IMR-90 (cell line): ENCODE results near the gene AGAP1. TPM values are rescaled to one million over a fixed set of nuclear protein-coding genes. Genes with fewer than 3 reads are reported as not detected.

Source experiments
- ATAC-seq: fragments of 200-7000 bp; cut with Tn5 transposase; 2 replicates; pipeline ENCODE4 v1.9.1; 2020; ENCODE audit warnings: low read depth, mild to moderate bottlenecking, moderate library complexity
- BruUV-seq: library from RNA; stranded (reverse); fragments of 400-500 nt; replicated peaks from 2 replicates; lab custom pipeline; 2021; lab: Mats Ljungman, UMichigan
- CTCF ChIA-PET: fragments of 300-600 bp; formaldehyde crosslinking; extraction: SDS; loops from one replicate; lab custom pipeline; 2021; ENCODE audit warnings: antibody characterized with exemption; lab: Yijun Ruan, JAX
- POLR2A ChIA-PET: fragments of 300-600 bp; sonication (Branson Sonifier 250); formaldehyde crosslinking; loops from one replicate; lab custom pipeline; 2022; ENCODE audit warnings: antibody characterized with exemption; ENCODE audit not compliant: unreplicated experiment; lab: Charles Lee
- DNase-seq: peaks from one replicate; pipeline ENCODE4 v3.0.0; 2013
- H2AFZ ChIP-seq: replicated peaks from 2 replicates; pipeline ENCODE3; 2013; ENCODE audit warnings: low read length, mild to moderate bottlenecking; ENCODE audit not compliant: poor library complexity
- H2AK5ac ChIP-seq: 2 replicates; pipeline ENCODE4 v1.6.1; 2013; ENCODE audit warnings: low read depth, low read length, inconsistent platforms
- H2AK9ac ChIP-seq: replicated peaks from 2 replicates; pipeline ENCODE3; 2013; ENCODE audit warnings: mild to moderate bottlenecking, low read depth, low read length, moderate library complexity; ENCODE audit not compliant: poor library complexity
- H2BK120ac ChIP-seq: 2 replicates; pipeline ENCODE4 v1.6.1; 2013; ENCODE audit warnings: low read depth, low read length, inconsistent platforms
- H2BK15ac ChIP-seq: 3 replicates; pipeline ENCODE4 v1.6.1; 2013; ENCODE audit warnings: low read depth, low read length, inconsistent platforms
- H2BK20ac ChIP-seq: 2 replicates; pipeline ENCODE4 v1.6.1; 2013; ENCODE audit warnings: low read depth, mild to moderate bottlenecking, inconsistent platforms, low read length, moderate library complexity
- H2BK5ac ChIP-seq: 2 replicates; pipeline ENCODE4 v1.6.1; 2013; ENCODE audit warnings: mild to moderate bottlenecking, low read depth, low read length, inconsistent platforms; ENCODE audit not compliant: poor library complexity, severe bottlenecking
- H3K14ac ChIP-seq: replicated peaks from 2 replicates; pipeline ENCODE4 v1.6.1; 2013; ENCODE audit warnings: low read depth, low read length, inconsistent platforms
- H3K18ac ChIP-seq: 2 replicates; pipeline ENCODE4 v1.6.1; 2013; ENCODE audit warnings: low read depth, low read length, control low read depth
- H3K23ac ChIP-seq: 2 replicates; pipeline ENCODE4 v1.6.1; 2013; ENCODE audit warnings: low read depth, low read length, inconsistent platforms
- H3K27ac ChIP-seq: 2 replicates; pipeline ENCODE4 v1.5.1; 2013; ENCODE audit warnings: mild to moderate bottlenecking, control low read depth, low read length; ENCODE audit not compliant: insufficient read depth
- H3K27me3 ChIP-seq: 2 replicates; pipeline ENCODE4 v1.6.1; 2013; ENCODE audit warnings: low read length; ENCODE audit not compliant: control insufficient read depth, insufficient read depth
- H3K36me3 ChIP-seq: 2 replicates; pipeline ENCODE4 v1.6.1; 2013; ENCODE audit warnings: low read length, mixed read lengths; ENCODE audit not compliant: control insufficient read depth, insufficient read depth
- H3K4ac ChIP-seq: 2 replicates; pipeline ENCODE4 v1.6.1; 2013; ENCODE audit warnings: low read depth, low read length, inconsistent platforms
- H3K4me1 ChIP-seq: 2 replicates; pipeline ENCODE4 v1.6.1; 2013; ENCODE audit warnings: low read length, mixed read lengths; ENCODE audit not compliant: control insufficient read depth, insufficient read depth
- H3K4me2 ChIP-seq: 2 replicates; pipeline ENCODE4 v1.6.1; 2013; ENCODE audit warnings: low read depth, mild to moderate bottlenecking, control low read depth, low read length, moderate library complexity
- H3K4me3 ChIP-seq: 2 replicates; pipeline ENCODE4 v1.5.1; 2013; ENCODE audit warnings: low read depth, mild to moderate bottlenecking, control low read depth, low read length, moderate library complexity; ENCODE audit not compliant: insufficient read depth
- H3K56ac ChIP-seq: 2 replicates; pipeline ENCODE4 v1.6.1; 2013; ENCODE audit warnings: low read length, inconsistent platforms; ENCODE audit not compliant: insufficient read depth; ENCODE audit errors: extremely low read depth
- H3K79me1 ChIP-seq, 2 experiments: 2 replicates each; pipeline ENCODE4 v1.6.1; 2013; ENCODE audit warnings: low read length in 2 of 2, inconsistent platforms in 1 of 2, low read depth in 1 of 2
- H3K9ac ChIP-seq: 2 replicates; pipeline ENCODE4 v1.6.1; 2013; ENCODE audit warnings: low read depth, low read length, control low read depth
- H3K9me1 ChIP-seq: 2 replicates; pipeline ENCODE4 v1.6.1; 2013; ENCODE audit warnings: low read length, inconsistent platforms; ENCODE audit not compliant: insufficient read depth
- H3K9me3 ChIP-seq: 2 replicates; pipeline ENCODE4 v1.6.1; 2013; ENCODE audit warnings: low read length; ENCODE audit not compliant: control insufficient read depth, insufficient read depth
- H4K20me1 ChIP-seq: 2 replicates; pipeline ENCODE4 v1.6.1; 2013; ENCODE audit warnings: low read length, inconsistent platforms; ENCODE audit not compliant: insufficient read depth
- H4K5ac ChIP-seq: 2 replicates; pipeline ENCODE4 v1.6.1; 2013; ENCODE audit warnings: mild to moderate bottlenecking, low read depth, low read length, control low read depth
- H4K8ac ChIP-seq, 2 experiments: 2 replicates each; pipeline ENCODE4 v1.6.1; 2013; ENCODE audit warnings: low read depth in 2 of 2, low read length in 2 of 2, control low read depth in 1 of 2, inconsistent platforms in 1 of 2
- H4K91ac ChIP-seq: 2 replicates; pipeline ENCODE4 v1.6.1; 2013; ENCODE audit warnings: low read depth, low read length, inconsistent platforms; ENCODE audit not compliant: insufficient read depth
- CEBPB ChIP-seq: IDR thresholded peaks from 2 replicates; pipeline ENCODE4 v1.6.1; 2012; ENCODE audit warnings: low read depth, low read length, improper control_type of control experiment
- CTCF ChIP-seq: conservative IDR thresholded peaks from 2 replicates; pipeline ENCODE4 v1.5.1; 2012; ENCODE audit warnings: mild to moderate bottlenecking, low read depth, low read length, improper control_type of control experiment
- ELK1 ChIP-seq: fragments of 150-350 bp; IDR thresholded peaks from 2 replicates; pipeline ENCODE4 v1.6.1; 2016; ENCODE audit warnings: low read depth, mild to moderate bottlenecking, low read length, moderate library complexity, borderline replicate concordance
- FOS ChIP-seq: fragments of 150-350 bp; IDR thresholded peaks from 2 replicates; pipeline ENCODE4 v1.6.1; 2016; ENCODE audit warnings: low read depth, low read length
- MAZ ChIP-seq: IDR thresholded peaks from 2 replicates; pipeline ENCODE4 v1.6.1; 2012; ENCODE audit warnings: low read depth, mild to moderate bottlenecking, low read length, improper control_type of control experiment, moderate library complexity, borderline replicate concordance
- NFE2L2 ChIP-seq: fragments of 150-350 bp; IDR thresholded peaks from 2 replicates; pipeline ENCODE4 v1.6.1; 2016; ENCODE audit warnings: low read depth, mild to moderate bottlenecking, low read length
- POLR2A ChIP-seq: IDR thresholded peaks from 2 replicates; pipeline ENCODE4 v1.6.1; 2012; ENCODE audit warnings: mild to moderate bottlenecking, low read depth, low read length
- RFX5 ChIP-seq: IDR thresholded peaks from 2 replicates; pipeline ENCODE4 v1.8.0; 2012; ENCODE audit warnings: low read depth, mild to moderate bottlenecking, low read length, moderate library complexity
- SMC3 ChIP-seq: fragments of 150-350 bp; IDR thresholded peaks from 2 replicates; pipeline ENCODE4 v1.6.1; 2016; ENCODE audit warnings: low read depth, mild to moderate bottlenecking, antibody characterized with exemption, low read length, moderate library complexity
- USF2 ChIP-seq: fragments of 150-350 bp; IDR thresholded peaks from 2 replicates; pipeline ENCODE4 v1.6.1; 2017; ENCODE audit warnings: mild to moderate bottlenecking, antibody characterized with exemption, low read length, low read depth
- WGBS, 2 experiments: methylation state at CpG; one replicate each; pipeline versions ENCODE4 v1.1.5 to v1.1.7; 2013; ENCODE audit warnings: missing lambda C conversion rate in 2 of 2; ENCODE audit not compliant: insufficient read length in 1 of 2; ENCODE audit errors: extremely low coverage in 2 of 2; 5-methylcytosine and 5-hydroxymethylcytosine counted together
- dilution Hi-C: fragments of 300-500 bp; cut with HindIII; formaldehyde crosslinking; loops from one replicate; pipeline ENCODE4 v1.14.3; 2018; ENCODE audit warnings: low sequenced_read_pairs; ENCODE audit not compliant: unreplicated experiment
- in situ Hi-C: fragments of 300-500 bp; cut with MboI; formaldehyde crosslinking; loops from 3 replicates; pipeline ENCODE4 v1.14.3; 2019; ENCODE audit warnings: low sequenced_read_pairs, inconsistent platforms, mixed read lengths
- intact Hi-C: fragments of 100-400 bp; cut with micrococcal nuclease; formaldehyde crosslinking; loops from 2 replicates; pipeline ENCODE4 v1.10.0; 2022
- polyA plus RNA-seq, 3 experiments: library from polyadenylated mRNA; depleted of rRNA; stranded (reverse); fragments of >200 nt; gene quantifications; 2 replicates each; pipeline ENCODE4 v1.2.3, GENCODE V29; 2012; ENCODE audit warnings: low replicate concordance in 1 of 3
- total RNA-seq: library from RNA; depleted of rRNA; stranded (reverse); fragments of >200 nt; gene quantifications from 2 replicates; pipeline ENCODE4 v1.2.3, GENCODE V29; 2012

The AGAP1 gene
- total and polyA plus RNA-seq, 2 of the 4 experiments (the other 2 are of a cell fraction): 15.1 to 16.4 TPM

GRCh38 chr2:235614900-235615712 lies 121.3 kb downstream of the AGAP1 start:
- Histone ChIP-seq H3K4me1 (peaks cover 9% of the 10 kb centered on the region), H4K91ac (no peak overlapping the region), H2AFZ (no peak overlapping the region), H4K8ac (no peak overlapping the region), H3K27me3 (no peaks in the 10 kb centered on the region), H2BK120ac (no peak overlapping the region), H3K14ac (no peak overlapping the region), H3K23ac (no peak overlapping the region), H2AK5ac (0 out of 2 replicates have a peak overlapping the region, but pooled peaks have one; percentile 16), H4K5ac (no peak overlapping the region; the same call in 1 of the 2 replicates), H3K4me3 (no peak overlapping the region), H3K18ac (no peak overlapping the region; the same call in 1 of the 2 replicates), H3K9ac (no peak overlapping the region), H3K9me1 (peaks cover 6% of the 10 kb centered on the region), H2BK5ac (no peak overlapping the region), H3K4me2 (no peak overlapping the region), H3K27ac (peak overlapping the region; percentile 31; the same call in 1 of the 2 replicates), H3K9me3 (peaks cover 4% of the 10 kb centered on the region; the same call in 1 of the 2 replicates), H3K4ac (no peak overlapping the region; the same call in 1 of the 2 replicates), H3K36me3 (no peaks in the 10 kb centered on the region), H3K56ac (no peak overlapping the region), H3K79me1 (peaks cover 25 to 50% of the 10 kb centered on the region in 2 experiments), H2AK9ac (no peak overlapping the region), H2BK20ac (no peak overlapping the region), H2BK15ac (no peak overlapping the region), H4K20me1 (peaks cover 55% of the 10 kb centered on the region)
- in situ Hi-C loops (loop anchor here (25.0 kb wide), 1 partner anchor 547 kb away; the partner anchor contains the start of gene GBX2), intact Hi-C loops (loop anchor here (1.0 kb wide), 1 partner anchor 24 kb away; no protein-coding TSS in a partner anchor), dilution Hi-C loops (no loop called here)
- DNase-seq (peak; percentile 85), ATAC-seq (peak; percentile 61)
- CTCF ChIA-PET: interaction anchor here (0.9 kb wide), 1 partner anchor 55 kb away, joined by 3 read pairs; no protein-coding TSS in a partner anchor
- POLR2A ChIA-PET: interaction anchor here (0.6 kb wide), 1 partner anchor 466 kb away, joined by 3 read pairs; no protein-coding TSS in a partner anchor
- no TSS peak for BruUV-seq
- WGBS, 2 experiments: 40% methylated on average over 1 of the region's 11 CpGs; no CpG with 5 or more reads in 1 of the 2 experiments
- TF ChIP-seq POLR2A (no peak), ELK1 (no peak), CEBPB (peak; percentile 73), MAZ (no peak), FOS (no peak), USF2 (peak; percentile 57), SMC3 (no peak), RFX5 (no peak), CTCF (no peak), NFE2L2 (no peak)
